NCI-H345 (cell line): ENCODE results near the gene SPAG8.

Source experiments
- DNase-seq: peaks from one replicate; lab custom pipeline; 2025; lab: John Stamatoyannopoulos, UW

Gene SPAG8

DNA sequence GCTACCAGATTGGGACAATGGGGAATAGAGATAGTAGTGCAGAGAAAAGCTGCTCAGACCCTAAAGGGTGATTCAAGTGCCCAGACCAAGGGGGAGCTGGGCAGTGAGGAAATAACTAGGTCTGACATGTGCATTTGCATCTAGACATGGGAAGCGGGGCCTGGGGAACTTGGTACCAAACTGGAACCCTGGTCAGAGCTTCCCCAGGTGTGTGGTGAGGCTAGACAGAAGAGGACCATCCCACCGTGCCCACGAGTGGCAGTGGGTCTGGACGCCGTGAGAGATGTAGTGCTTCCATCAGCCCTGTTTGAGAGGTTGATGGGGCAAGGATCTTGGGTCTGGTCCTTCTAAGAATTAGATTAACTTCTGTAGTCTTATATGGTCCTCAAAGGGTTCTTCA is 24.5 kb upstream of the SPAG8 start:
- no peak for DNase-seq

DNA sequence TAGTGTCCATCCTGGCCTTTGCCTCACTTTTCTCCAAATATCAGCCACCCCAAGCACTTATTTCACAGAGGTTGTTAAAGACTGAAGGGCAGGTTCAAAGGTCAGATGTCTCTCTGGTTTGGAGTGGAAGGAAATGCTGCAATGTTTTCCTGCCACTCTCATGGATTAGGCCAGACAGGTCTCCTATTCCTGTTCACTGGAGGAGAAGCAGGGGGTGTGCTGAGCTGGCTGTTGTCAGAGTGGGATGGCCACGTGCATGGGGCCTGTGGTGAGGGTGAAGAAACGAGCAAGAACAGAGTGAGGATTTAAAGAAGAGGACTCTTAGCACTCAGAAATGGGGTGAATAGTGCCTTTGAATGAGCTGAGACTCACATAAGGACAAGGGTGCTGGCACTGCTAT is 23.7 kb upstream of the SPAG8 start:
- no peak for DNase-seq

DNA sequence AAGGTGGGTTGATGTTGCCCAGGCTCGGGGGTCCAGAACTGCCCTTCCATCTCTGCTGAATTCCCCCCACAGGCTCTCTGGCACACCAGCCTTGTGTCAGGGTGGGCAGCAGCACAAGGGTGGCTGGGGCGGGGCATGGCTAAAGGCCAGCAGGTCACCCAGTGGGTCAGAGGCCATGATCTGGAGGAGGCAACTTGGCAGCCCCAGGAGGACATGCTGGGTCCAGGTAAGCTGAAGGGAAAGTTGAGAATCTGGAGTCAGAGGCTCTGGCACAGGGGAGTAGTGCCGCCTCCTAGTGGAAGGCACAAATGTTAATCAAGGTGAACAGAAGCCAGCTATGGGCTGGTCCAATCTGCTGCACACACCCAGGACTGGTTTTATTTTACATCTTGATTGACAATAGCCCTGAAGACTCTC is 23.2 kb upstream of the SPAG8 start:
- DNase-seq = no peak

DNA sequence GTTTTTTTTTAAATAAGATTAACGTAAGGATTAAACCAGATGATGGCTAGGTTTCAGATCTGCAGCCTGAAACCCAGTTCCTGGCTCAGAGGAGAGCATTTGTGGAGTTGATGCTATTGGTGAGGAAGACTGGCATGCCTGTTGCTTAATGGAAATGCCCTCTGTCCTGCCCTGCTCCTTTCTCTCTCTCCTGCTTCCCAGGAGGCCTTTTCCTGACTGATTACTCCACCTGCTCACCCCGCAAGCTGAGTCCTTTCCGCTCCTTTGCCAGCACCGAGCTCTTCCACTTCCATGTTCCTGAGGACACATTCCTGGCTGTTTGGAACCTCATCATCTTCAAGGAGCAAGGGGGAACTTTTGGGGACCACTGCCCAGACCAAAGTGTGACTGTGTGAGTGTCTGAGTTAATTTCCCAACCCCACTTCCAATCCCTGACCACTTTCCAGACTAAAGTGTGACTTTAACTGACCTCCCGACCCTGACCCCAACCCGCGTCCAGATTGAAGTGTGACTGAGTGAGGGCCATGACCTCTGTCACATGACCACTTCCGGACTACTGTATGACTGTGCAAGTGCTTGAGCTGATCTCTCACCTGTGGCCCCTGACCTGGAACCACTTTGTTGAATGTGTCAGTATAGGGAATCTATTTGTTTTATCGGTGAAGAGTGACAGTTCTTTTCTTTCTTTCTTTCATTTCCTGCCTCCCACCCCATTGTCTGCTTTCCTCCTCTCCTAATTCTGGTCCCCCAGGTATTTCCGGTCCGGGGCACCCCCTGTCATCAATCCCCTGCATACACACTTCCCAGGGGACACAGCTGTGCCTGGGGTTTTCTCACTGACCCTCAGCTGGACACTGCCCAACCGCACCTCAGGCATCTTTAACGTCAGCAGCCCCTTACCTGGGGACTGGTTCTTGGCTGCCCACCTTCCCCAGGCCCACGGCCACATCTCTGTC is 22.5 kb upstream of the SPAG8 start:
- no peak for DNase-seq

DNA sequence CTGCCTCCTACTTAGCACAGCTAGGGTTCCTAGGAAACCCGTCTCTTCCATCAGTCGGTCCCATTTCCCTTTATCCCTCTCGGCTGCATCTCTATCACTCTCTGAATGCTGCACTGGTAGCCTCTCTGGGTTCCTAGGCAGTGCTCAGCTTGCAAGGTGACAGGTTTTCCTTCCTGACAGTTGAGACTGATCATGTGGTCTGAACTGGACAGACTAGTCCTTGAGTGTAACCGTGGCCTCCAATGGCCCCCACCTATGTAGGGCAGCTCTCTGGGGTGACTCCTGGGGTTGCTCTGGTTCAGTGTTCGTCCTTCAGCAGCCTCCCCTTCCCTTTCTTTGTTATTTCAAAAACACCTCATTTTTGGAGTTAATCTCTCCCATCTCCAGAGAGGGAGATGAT is 20.8 kb upstream of the SPAG8 start:
- no peak for DNase-seq

DNA sequence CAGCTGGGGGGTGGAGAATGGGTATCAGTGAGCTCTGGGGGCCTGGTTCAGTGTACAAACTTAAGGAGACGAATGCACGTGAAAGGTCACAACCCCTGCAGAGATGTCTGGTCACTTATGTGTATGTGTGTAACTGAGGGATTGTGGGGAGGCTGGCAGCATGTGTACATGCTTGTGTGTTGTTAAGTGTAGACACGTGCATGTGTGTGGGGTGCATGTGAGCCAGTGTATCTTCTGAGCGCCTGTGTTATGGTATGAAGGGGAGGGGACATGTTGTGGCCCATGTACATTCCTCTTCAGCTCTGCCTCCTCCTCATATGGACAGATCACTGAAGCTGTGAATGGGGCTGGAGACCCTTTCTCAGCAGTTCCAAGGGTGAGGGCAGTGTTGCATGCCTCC is 19.0 kb upstream of the SPAG8 start:
- no peak for DNase-seq

DNA sequence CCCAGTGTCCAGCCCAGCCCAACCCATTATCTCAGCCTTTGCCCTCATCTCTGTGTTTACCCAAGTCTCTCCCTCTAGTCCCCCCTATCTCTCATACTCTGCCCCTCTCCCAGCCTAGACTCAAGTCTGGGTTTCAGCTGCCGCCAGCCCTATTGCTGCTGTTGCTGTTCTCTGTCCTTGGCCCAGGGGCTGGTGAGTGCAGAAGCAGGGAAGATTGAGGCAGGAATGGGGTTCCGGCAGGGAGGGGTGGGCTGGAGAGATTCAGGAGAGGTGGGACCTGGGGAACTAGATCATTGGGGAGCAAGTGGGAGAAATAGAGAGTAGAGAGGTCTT is 17.7 kb upstream of the SPAG8 start:
- no peak for DNase-seq

DNA sequence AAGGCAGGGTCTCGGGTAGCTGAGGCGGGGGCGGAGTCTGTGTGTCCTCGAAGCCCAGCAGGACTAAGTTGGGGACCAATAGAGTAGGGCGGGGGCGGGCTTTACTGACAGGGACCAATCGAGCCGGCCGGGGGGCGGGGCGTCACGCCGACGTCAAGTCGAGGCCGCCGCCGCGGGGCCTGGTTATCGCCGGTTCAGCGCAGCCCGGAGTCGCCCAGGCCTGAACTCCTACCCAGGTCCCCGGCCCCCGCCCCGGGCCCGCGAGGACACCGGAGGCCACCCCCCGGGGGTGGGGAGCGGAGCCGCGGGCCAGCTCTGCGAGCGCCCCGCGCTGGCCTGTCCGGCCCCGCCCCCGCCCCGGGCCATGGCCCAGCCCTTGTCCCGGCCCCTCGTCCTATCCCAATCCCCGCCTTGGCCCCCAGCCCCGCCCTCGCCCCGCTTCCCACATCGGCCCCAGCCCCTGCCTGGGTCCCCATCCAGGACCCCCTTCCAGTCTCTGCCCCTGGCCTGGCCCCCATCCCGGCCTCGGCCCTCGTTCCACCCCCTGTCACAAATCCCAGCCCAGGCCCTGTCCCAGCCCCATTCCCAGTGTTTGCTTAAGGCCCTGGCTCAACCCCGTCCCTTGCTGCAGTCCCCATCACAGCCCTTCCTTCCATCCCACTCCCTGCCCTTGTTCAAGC is 17.2 kb upstream of the SPAG8 start, which contains the start of gene TMEM8B:
TSS of gene TMEM8B (plus strand) at position 145 of the 680 bp plus-strand sequence. CDS start at position 365, 220 bp downstream.
- DNase-seq = peak; percentile 97

DNA sequence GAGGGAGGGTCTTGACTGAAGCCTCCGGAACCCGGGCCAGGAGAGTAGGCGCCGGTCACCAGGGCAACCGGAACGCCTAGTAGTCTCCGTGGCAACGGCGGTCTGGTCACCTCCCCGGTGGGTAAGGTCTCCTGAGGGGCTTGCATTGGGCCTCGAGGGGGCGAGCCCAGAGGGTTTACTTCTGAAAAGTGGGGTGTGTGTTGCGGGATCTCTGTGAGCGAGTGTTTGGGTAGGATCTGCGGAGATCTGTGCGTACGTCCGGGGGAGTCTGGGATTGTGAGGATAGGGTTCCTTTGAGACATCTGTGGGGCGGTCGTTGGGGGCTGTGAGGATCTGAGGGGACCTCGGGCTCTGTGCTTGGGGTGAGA is 16.6 kb upstream of the SPAG8 start, which contains the start of gene FAM221B:
TSS of gene FAM221B (minus strand) at position 17 of the 368 bp plus-strand sequence. CDS start 2,571 bp downstream, outside the sequence.
- DNase-seq = peak; percentile 41

DNA sequence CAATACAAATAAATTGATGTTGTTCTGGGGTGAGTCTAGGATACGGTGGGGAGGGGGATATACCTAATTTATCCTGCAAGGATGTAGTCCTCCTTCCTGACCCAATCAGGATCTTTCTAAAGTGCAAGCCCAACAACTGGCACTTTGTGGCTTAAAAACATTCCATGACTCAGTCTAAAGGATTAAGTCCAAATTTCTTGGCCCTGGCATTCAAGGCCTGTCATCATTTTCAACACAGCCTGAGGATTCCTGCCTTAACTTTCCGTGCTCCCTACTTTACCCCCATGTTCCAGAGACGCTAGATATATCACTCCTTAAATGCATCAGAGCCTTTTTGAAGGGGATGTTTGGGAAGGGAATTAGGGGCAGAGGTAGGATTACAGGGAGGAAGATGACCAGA is 15.4 kb upstream of the SPAG8 start:
- no peak for DNase-seq

DNA sequence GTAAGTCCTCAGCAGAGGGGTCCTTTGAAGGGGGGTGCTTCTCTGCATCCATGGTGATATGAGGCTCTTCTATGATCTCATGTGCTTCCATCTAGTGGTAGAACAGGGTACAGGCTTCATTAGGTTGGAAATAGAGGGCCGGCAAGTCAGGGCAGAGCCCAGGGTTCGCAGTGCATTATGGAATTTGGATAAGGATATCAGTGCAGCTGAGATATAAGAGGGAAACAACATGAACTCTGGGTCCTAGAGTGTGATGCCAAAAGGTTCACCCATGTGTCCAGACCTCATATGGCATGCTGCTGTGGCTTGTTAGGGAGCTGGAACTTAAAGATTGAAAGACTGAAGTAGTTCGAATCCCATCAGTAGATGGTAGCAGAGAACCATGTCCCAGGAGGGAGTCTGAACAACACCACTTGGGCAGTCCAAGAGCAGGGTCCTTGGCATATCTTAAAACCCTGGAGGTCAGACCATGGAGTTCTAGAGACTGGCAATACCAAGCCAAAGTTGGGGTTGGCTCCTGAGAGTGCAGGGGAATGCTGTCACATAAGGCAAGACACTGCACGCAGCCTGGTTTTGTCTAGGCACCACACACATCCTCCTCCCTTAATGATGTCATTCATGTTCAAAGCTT is 14.1 kb upstream of the SPAG8 start:
- DNase-seq = peak; percentile 51

DNA sequence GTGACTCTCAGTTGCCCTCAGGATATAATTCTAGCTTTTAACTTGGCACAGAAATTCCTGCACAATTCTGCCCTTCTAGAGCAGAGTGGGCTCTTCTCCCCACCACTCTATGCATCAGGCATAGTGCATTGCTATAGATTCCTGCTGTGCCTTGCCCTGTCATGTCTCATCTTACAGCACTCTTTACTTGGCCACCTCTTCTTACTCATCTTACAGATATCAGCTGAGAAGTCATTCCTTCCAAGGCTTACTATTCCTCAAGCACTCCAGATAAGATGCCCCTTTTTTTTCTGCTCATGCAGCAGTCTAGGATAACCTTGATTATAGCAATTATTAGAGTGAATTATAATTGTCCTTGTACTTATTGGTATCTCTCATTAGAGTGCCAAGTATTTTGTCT is 10.9 kb upstream of the SPAG8 start:
- no peak for DNase-seq

DNA sequence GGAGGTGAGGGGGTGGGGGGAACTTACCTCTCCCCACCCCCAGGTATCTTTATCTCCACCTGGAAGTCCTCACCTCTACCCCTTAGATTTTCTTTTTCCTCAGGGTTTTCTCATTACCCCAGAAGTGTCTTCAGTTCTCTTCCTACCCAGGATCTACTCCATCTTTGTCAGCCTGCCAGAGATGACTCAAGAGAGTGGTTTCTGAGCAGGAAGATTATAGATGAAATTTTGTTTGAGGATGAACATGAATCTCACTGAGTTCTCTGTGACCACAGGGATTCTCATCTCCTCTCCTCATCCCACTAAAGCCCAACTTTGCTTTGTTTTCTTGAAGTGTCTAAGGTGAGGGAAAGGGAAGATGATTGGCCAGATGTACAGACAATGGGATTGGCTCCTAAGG is 8.0 kb upstream of the SPAG8 start:
- DNase-seq = no peak

DNA sequence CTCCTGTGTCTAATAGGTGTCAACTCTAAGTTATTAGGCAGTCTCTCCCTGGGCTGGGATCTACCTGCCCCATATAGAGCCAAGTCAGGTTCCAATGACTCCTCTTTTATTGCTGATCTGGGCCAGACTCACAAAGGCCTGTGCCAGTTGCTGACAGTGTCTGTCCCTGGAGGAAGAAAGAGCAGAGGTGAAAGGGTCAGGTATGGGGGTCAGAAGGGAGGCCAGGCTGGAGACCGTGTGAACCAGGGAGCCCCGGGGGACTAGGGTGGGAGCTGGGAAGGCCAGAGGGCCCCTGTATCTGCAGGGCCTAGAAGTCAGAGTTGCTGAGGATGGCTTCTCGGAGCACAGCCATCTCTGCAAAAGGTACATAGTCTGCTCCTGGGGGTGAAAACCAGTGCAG is 6.3 kb upstream of the SPAG8 start:
- no peak for DNase-seq

DNA sequence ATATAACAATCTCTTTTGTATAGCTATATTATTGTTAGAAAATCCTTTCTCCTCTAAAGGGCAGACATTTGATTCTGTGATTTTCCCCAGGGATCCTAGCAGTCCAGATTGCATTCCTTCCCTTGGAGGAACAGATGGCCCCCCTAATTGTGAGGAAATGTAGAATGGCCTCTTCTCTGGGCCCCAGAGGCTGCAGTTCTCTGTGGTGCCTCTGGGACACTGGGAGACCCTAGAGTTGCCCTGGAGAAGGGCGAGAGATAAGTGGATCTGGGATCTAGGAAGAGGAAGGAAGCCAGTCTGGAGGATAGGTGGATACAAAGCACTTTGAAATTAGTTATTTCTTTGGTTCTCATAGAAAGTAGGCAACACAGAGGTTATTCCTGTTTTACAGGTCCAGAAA is 4.6 kb upstream of the SPAG8 start:
- DNase-seq = no peak

DNA sequence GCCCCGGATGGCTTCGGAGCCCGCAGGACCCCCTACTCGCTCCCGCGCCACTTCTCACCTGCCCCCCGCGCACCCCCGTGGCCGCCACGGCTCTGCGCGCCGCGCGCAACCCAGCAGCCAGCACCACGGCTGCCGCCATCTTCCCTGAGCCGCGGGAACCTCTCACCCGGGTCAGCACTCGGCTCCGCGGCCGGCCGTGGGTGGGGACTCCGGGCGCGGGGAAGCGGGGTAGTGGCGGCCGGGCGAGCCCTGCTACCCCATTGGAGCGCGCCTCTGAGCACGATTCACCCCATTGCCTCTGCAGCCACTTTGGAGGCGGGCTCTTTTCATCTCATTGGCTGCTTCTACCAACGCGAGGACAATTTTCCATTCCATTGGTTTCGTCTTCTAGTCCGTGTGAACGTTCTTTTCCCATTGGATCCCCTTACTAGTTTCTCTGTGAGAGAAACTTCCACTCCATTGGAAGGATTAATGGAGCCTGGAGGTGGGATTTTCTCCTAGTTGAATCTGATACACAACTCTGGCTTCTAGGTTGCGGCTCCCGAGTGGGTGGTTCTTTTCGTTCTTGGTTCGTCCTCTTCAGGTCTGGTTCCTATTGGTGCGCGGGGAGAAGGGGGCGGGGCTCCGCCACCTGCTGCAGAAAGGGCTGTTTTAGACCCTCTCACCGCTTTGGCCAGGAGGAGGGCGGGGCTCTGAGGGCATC is 2.9 kb upstream of the SPAG8 start, which contains the start of gene HINT2:
TSS of gene HINT2 (minus strand) at position 202 of the 703 bp plus-strand sequence. CDS start at position 139, 63 bp downstream.
- DNase-seq = peak; percentile 99

DNA sequence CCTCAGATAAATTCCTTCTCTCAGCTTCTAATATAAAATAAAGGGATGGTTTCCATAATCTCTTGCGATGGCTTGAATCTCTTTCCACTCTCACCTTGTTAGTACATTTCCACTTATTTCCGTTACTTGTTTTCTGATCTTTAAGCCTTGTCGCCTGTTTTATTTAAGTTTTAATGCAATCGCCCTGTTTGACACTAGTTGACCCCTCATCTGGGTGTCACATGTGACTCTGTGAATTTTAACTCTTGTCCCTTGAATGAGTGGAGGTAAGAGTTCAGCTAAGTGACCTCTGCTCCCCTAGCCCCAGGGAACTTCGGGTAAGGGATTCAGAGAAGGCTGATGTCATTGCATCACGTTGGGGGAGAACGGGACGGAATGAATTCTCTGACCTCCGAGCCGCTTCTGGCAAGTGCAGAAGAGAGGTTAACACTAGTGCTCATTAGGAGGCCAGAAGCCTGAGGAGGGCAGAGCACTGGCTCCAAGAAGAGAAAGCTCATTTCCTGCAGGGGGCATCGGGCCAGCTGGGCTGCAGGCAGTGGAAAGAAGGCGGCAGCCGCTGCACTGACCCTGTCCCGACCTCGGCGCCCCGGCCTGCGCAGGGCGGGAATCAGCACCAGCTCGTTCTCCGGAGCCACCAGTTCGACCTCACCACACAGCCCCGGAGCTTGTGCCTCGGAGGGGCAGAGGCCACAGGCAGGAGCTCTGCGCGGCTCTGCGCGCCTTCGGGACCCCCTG is 2.2 kb upstream of the SPAG8 start:
- peak; percentile 23 for DNase-seq

DNA sequence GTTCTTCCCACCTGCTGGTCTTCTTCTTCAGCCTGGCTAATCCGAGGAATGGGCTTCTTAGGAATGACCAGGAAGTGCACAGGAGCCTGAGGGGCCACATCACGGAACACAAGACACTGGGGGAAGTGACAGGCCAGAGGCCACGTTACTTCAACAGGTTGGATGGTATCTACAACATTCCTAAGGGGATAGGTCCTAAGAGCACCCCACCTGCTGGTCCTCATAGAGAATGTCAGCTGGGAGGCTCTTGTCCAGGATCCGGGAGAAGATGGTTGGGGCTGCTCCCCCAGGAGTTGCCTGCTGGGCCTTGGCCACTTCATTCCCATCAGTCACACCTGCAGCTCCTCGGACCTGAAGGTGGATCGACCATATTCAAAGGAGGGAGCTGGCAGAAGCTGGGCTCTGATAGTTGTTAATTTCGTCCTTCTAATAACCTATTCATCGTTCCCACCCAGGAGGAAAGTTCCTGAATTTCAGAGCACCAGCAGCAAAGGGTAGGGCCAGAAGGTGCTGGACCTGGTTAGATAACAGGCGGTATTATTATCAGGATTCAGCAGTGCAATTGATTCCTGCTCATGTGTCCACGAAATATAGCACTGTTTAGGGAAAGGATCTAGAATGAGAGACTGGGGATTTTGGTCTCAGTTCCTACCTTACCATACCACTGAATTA is 1.5 kb upstream of the SPAG8 start:
- peak; percentile 27 for DNase-seq

DNA sequence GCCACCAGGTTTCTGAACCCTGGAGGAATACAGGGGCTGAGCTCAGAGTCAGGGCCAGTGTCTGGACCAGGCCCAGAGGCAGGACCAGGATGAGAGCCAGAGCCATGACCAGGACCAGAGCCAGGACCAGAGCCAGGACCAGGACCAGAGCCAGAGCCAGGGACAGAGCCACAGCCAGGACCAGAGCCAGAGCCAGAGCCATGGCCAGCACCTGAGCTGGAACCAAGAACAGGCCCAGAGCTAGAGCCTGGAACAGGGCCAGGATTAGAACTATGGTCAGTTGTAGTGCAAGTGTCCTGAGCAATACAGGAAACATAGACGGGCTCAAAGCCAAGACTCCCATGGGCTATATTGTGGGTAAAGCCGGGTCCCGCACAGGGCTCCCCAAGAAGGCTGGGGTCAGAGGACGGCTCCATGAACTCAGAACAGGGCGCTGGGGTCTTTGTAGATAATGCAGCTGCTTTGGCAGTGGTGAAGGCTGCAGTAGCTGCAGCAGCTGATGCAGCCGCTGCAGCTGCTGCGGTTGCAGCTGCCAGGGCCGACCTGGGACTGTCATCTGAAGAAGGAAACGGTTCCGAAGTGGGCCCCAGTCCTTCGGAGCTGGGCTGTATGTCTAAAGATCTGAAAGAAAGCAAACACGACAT is 559 bp downstream of the SPAG8 start:
- no peak for DNase-seq

DNA sequence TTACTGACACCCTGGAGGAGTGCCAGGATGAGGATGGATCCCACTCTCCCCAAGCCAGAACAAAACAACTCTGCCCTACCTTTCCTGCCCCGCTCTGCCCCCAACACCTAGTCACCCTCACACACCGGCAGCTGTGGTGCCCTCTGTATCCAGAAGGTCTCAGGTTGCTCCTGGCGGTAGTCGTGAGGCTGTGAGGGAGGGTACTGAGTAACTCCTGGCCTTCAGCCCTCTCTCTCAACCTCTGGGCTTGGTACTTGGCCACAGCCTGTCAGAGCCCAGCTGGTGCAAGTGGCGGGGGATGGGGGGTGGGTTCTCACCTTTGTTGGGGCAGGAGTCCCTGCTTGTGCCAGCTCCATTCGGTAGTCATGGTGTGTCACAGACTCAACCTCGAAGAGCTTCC is 1.9 kb downstream of the SPAG8 start:
- DNase-seq = no peak
